GM12878 (cell line): ENCODE measurements around the gene PKP4. TPM values are rescaled to one million over a fixed set of nuclear protein-coding genes. Genes with fewer than 3 reads are reported as not detected.

ENCODE experiments used
- ATAC-seq: fragments of 200-7000 bp; cut with Tn5 transposase; 3 replicates; pipeline ENCODE4 v1.9.1; 2020; ENCODE audit warnings: mild to moderate bottlenecking, moderate library complexity
- BruUV-seq: library from RNA; stranded (reverse); fragments of 400-500 nt; replicated peaks from 2 replicates; lab custom pipeline; 2021; lab: Mats Ljungman, UMichigan
- CTCF ChIA-PET: fragments of 300-600 bp; sonication (Branson Sonifier 250); formaldehyde crosslinking; extraction: SDS; loops from one replicate; lab custom pipeline; 2021; ENCODE audit warnings: inconsistent platforms; lab: Yijun Ruan, JAX
- POLR2A ChIA-PET: fragments of 350-600 bp; formaldehyde crosslinking; extraction: SDS; loops from one replicate; lab custom pipeline; 2021; ENCODE audit warnings: inconsistent platforms; lab: Charles Lee
- RAD21 ChIA-PET: fragments of 300-600 bp; sonication (Branson Sonifier 250); formaldehyde crosslinking; loops from one replicate; lab custom pipeline; 2023; ENCODE audit warnings: antibody characterized with exemption; ENCODE audit not compliant: unreplicated experiment; lab: Charles Lee
- SMC1A ChIA-PET: fragments of 300-600 bp; sonication (Branson Sonifier 250); formaldehyde crosslinking; loops from one replicate; lab custom pipeline; 2023; ENCODE audit not compliant: unreplicated experiment, uncharacterized antibody; lab: Charles Lee
- DNase-seq: peaks from one replicate; pipeline ENCODE4 v3.0.0-alpha.2; 2011; ENCODE audit warnings: low read depth, low spot score
- FAIRE-seq: peaks from 3 replicates; lab custom pipeline; 2011; peaks lifted over from hg19 to GRCh38; lab: Jason Lieb, UNC
- H2AFZ ChIP-seq: 2 replicates; pipeline ENCODE4 v1.6.0; 2011; ENCODE audit warnings: low read depth, low read length, control low read depth; ENCODE audit not compliant: control insufficient read depth
- H3K27ac ChIP-seq: 2 replicates; pipeline ENCODE4 v1.5.1; 2011; ENCODE audit warnings: control low read depth; ENCODE audit not compliant: control insufficient read depth, insufficient read depth
- H3K27me3 ChIP-seq, 2 experiments: replicated peaks in 1 of 2; 2 replicates each; pipeline versions ENCODE4 v1.6.0 to v1.6.1; 2011; ENCODE audit warnings: low read length in 1 of 2; ENCODE audit not compliant: control insufficient read depth in 2 of 2, insufficient read depth in 2 of 2
- H3K36me3 ChIP-seq, 2 experiments: 2 replicates each; pipeline ENCODE4 v1.5.1; 2011; ENCODE audit warnings: low read length in 1 of 2; ENCODE audit not compliant: control insufficient read depth in 2 of 2, insufficient read depth in 2 of 2
- H3K4me1 ChIP-seq: 2 replicates; pipeline ENCODE4 v1.6.1; 2011; ENCODE audit warnings: mild to moderate bottlenecking, low read length, moderate library complexity, mixed read lengths; ENCODE audit not compliant: control insufficient read depth, insufficient read depth
- H3K4me2 ChIP-seq: 2 replicates; pipeline ENCODE4 v1.6.0; 2011; ENCODE audit warnings: control low read depth; ENCODE audit not compliant: control insufficient read depth, insufficient read depth
- H3K4me3 ChIP-seq: fragments of 200-600 bp; sonication (generic); 2 replicates; pipeline ENCODE4 v1.5.1; 2016
- H3K79me2 ChIP-seq: 2 replicates; pipeline ENCODE4 v1.6.0; 2011; ENCODE audit warnings: low read length; ENCODE audit not compliant: control insufficient read depth, insufficient read depth
- H3K9ac ChIP-seq: 2 replicates; pipeline ENCODE4 v1.8.0; 2011; ENCODE audit warnings: low read length, control low read depth, mixed read lengths; ENCODE audit not compliant: control insufficient read depth, insufficient read depth
- H3K9me3 ChIP-seq: replicated peaks from 3 replicates; pipeline ENCODE4 v1.5.1; 2011; ENCODE audit warnings: mild to moderate bottlenecking, low read length; ENCODE audit not compliant: control insufficient read depth, insufficient read depth
- H4K20me1 ChIP-seq: 2 replicates; pipeline ENCODE4 v1.6.0; 2011; ENCODE audit not compliant: control insufficient read depth, insufficient read depth
- JUNB ChIP-seq: IDR thresholded peaks from 2 replicates; pipeline ENCODE4 v1.6.1; 2016; ENCODE audit warnings: antibody characterized with exemption, mild to moderate bottlenecking
- KDM1A ChIP-seq: fragments of 200-600 bp; sonication (generic); IDR thresholded peaks from 2 replicates; pipeline ENCODE4 v1.6.1; 2016; ENCODE audit warnings: borderline replicate concordance
- ZNF622 ChIP-seq: fragments of 450-650 bp; IDR thresholded peaks from 2 replicates; pipeline ENCODE4 v1.6.1; 2017; ENCODE audit warnings: mild to moderate bottlenecking, inconsistent platforms
- WGBS: methylation state at CpG from one replicate; pipeline ENCODE4 v1.1.6; 2016; ENCODE audit warnings: low lambda C conversion rate; ENCODE audit not compliant: insufficient replicate concordance, insufficient coverage; ENCODE audit errors: missing lambda C conversion rate; 5-methylcytosine and 5-hydroxymethylcytosine counted together
- in situ Hi-C: fragments of 300-500 bp; cut with MboI; formaldehyde crosslinking; loops from 9 replicates; pipeline ENCODE4 v1.14.3; 2018; ENCODE audit warnings: mixed read lengths
- intact Hi-C: fragments of 100-400 bp; cut with micrococcal nuclease; formaldehyde crosslinking; loops from one replicate; pipeline ENCODE4 v1.14.2; 2022; ENCODE audit not compliant: unreplicated experiment
- polyA plus RNA-seq, 11 experiments: library from polyadenylated mRNA; depleted of rRNA in 4 of 11; unstranded in 6 of 11; stranded (reverse) in 5 of 11; fragments of >200 nt; fragmentation: Nextera tagmentation in 4 of 11; fragmentation: Illumina TruSeq in 1 of 11; extraction: Ambion mirVana in 4 of 11; extraction: Trizol in 1 of 11; gene quantifications; 1 replicate in 1 of 11; 2 replicates in 10 of 11; pipeline versions ENCODE4 v1.2.1 to v1.2.3, GENCODE V29; 2011 to 2016; ENCODE audit warnings: inconsistent platforms in 2 of 11, missing spikeins in 2 of 11, low read depth in 1 of 11
- total RNA-seq, 4 experiments: library from RNA; depleted of rRNA in 3 of 4; stranded (reverse); fragments of >200 nt in 3 of 4; fragmentation: Illumina TruSeq in 1 of 4; extraction: Trizol in 1 of 4; gene quantifications; 2 replicates each; pipeline versions ENCODE4 v1.2.1 to v1.2.3, GENCODE V29; 2013 to 2021

The PKP4 gene
- total and polyA plus RNA-seq, 10 of the 15 experiments (the other 5 are each of a cell fraction or from before 2014, with no cell fraction given): 4.8 to 35.8 (median 17.7) TPM

- RAD21 ChIA-PET: no interaction called here
- in situ Hi-C loops: no loop called here
- no peaks in the 10 kb centered on the region; the same call in 1 of the 2 replicates for H3K79me2 ChIP-seq
- H3K27ac ChIP-seq: no peak overlapping the region
- BruUV-seq: no TSS peak
- no peaks in the 10 kb centered on the region for H3K4me1 ChIP-seq
- SMC1A ChIA-PET: interaction anchor here (1.0 kb wide), 1 partner anchor 21 kb away, joined by 3 read pairs; no protein-coding TSS in a partner anchor
- no peaks in the 10 kb centered on the region for H3K9me3 ChIP-seq
- H3K4me3 ChIP-seq: no peak overlapping the region
- WGBS: 85% methylated on average over 5 of the region's 5 CpGs
- TF ChIP-seq KDM1A: no peak
- TF ChIP-seq JUNB: peak; percentile 22; the same call in 1 of the 2 replicates
- H3K9ac ChIP-seq: no peak overlapping the region
- H2AFZ ChIP-seq: no peak overlapping the region; the same call in 1 of the 2 replicates
- no peaks in the 10 kb centered on the region for H3K27me3 ChIP-seq
- H3K4me2 ChIP-seq: no peak overlapping the region
- ATAC-seq (no peak), DNase-seq (no peak), FAIRE-seq (no peak)
- POLR2A ChIA-PET: no interaction called here
- intact Hi-C loops: no loop called here
- H4K20me1 ChIP-seq: no peaks in the 10 kb centered on the region; the same call in 1 of the 2 replicates
- CTCF ChIA-PET: no interaction called here
- H3K36me3 ChIP-seq: no peaks in the 10 kb centered on the region
These were observed 30.2 kb downstream of the PKP4 start for GRCh38 chr2:158486970-158487325.

DNA sequence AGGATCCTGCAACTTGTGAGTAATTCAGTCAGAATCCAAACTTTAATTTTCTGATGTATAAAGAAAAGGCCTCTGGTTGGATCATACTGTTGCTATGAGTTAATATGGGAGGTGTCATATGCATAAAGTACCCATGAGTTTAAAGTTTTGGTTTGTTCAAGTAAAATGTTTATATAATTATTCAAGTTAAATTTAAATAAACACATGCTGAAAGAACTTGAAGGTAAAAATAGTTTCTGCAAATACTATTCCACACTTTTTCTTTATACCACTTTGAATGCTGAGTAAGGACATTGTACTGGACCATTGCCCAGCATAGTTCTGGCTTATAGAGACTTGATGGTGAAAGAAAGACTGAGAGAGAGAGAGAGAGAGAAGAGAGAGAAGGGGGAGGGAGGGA is 30.7 kb downstream of the PKP4 start:
- DNase-seq (no peak), ATAC-seq (no peak), FAIRE-seq (no peak)
- Histone ChIP-seq H3K9me3 (no peaks in the 10 kb centered on the region), H3K27ac (no peak overlapping the region), H3K4me1 (no peaks in the 10 kb centered on the region), H3K9ac (no peak overlapping the region), H2AFZ (no peak overlapping the region), H3K36me3 (no peaks in the 10 kb centered on the region), H4K20me1 (no peaks in the 10 kb centered on the region; the same call in 1 of the 2 replicates), H3K79me2 (no peaks in the 10 kb centered on the region; the same call in 1 of the 2 replicates), H3K27me3 (no peaks in the 10 kb centered on the region), H3K4me3 (no peak overlapping the region), H3K4me2 (no peak overlapping the region)
- in situ Hi-C loops: no loop called here
- POLR2A ChIA-PET: no interaction called here
- BruUV-seq: no TSS peak
- CTCF ChIA-PET: no interaction called here
- TF ChIP-seq ZNF622: no peak
- RAD21 ChIA-PET: no interaction called here
- SMC1A ChIA-PET: no interaction called here
- intact Hi-C loops: no loop called here
